Fibroblast of villous mesenchyme (primary cell): Measurements from ENCODE around the gene LRRN4. TPM values are rescaled to one million over a fixed set of nuclear protein-coding genes. Genes with fewer than 3 reads are reported as not detected.

Experiments
- DNase-seq: peaks from one replicate; pipeline ENCODE4 v3.0.0-alpha.2; 2010; ENCODE audit warnings: low read depth
- H3K4me3 ChIP-seq: 2 replicates; pipeline ENCODE4 v1.5.1; 2011; ENCODE audit warnings: low read depth, mild to moderate bottlenecking, low read length
- total RNA-seq: library from RNA; depleted of rRNA; stranded (reverse); fragments of >200 nt; gene quantifications from 2 replicates; pipeline ENCODE4 v1.2.3, GENCODE V29; 2012
- TF ChIP-seq, protein P1 (sequence below): IDR thresholded peaks from 2 replicates; pipeline ENCODE4 v1.5.1; 2012; ENCODE audit warnings: low read depth, mild to moderate bottlenecking, low read length; ENCODE audit not compliant: insufficient read depth

Gene LRRN4
- total RNA-seq, 1 donor: not detected

GRCh38 chr20:6045566-6045965 lies 8.3 kb downstream of the LRRN4 start:
- no peak for DNase-seq
- H3K4me3 ChIP-seq: no peak overlapping the region
- TF ChIP-seq, protein P1, sequence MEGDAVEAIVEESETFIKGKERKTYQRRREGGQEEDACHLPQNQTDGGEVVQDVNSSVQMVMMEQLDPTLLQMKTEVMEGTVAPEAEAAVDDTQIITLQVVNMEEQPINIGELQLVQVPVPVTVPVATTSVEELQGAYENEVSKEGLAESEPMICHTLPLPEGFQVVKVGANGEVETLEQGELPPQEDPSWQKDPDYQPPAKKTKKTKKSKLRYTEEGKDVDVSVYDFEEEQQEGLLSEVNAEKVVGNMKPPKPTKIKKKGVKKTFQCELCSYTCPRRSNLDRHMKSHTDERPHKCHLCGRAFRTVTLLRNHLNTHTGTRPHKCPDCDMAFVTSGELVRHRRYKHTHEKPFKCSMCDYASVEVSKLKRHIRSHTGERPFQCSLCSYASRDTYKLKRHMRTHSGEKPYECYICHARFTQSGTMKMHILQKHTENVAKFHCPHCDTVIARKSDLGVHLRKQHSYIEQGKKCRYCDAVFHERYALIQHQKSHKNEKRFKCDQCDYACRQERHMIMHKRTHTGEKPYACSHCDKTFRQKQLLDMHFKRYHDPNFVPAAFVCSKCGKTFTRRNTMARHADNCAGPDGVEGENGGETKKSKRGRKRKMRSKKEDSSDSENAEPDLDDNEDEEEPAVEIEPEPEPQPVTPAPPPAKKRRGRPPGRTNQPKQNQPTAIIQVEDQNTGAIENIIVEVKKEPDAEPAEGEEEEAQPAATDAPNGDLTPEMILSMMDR: no peak

- DNase-seq: no peak
- no peak overlapping the region for H3K4me3 ChIP-seq
- TF ChIP-seq, protein P1: no peak
Observed at GRCh38 chr20:6044115-6044514, 9.7 kb downstream of the LRRN4 start.

DNA sequence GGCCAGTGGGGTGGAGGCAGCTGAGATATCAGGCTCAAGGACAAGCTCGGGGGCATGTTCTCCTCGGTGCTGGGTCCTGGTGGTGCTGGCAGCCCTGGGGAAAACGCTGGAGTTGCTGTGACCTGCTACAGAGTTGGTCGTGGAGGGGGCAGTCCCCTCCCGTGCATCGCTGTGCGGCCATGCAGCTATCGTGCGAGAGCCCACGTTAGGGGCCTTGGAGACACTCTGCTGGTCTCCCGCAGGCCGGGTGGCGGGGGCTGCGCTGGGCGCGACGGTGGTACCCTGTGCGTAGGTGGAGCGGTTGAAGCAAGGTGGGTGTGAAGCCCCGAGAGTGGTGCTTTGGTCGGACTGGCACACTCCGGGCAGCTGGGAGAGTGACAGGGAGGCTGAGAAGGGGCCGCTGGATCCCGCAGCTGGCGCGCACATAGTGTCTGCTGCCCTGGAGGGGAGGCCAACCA lies 12.0 kb downstream of the LRRN4 start:
- no peak for DNase-seq
- TF ChIP-seq, protein P1: no peak
- no peak overlapping the region for H3K4me3 ChIP-seq

GRCh38 chr20:6040958-6041807 lies 12.7 kb downstream of the LRRN4 start:
- DNase-seq: no peak
- H3K4me3 ChIP-seq: no peak overlapping the region
- TF ChIP-seq, protein P1: no peak

DNA sequence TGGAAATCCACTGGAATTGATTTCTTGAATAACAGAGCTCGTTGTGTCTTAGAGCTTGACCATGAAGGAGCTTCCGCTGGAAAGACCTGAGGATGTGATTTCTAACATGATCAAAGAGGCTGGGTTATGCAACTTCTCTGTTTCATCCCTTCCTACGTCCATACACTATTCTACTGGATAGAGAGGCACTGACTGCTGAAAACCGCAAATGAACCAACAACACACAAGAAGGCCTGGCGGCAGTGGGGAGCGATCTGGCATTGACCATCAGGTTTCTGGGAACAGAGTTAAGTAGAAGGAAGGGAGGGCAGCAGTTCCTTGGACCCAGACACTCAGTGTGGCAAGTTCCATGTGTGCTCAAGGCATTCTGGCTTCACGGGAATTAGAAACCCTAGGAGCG lies 13.3 kb downstream of the LRRN4 start:
- no peak overlapping the region for H3K4me3 ChIP-seq
- TF ChIP-seq, protein P1: no peak
- no peak for DNase-seq

DNA sequence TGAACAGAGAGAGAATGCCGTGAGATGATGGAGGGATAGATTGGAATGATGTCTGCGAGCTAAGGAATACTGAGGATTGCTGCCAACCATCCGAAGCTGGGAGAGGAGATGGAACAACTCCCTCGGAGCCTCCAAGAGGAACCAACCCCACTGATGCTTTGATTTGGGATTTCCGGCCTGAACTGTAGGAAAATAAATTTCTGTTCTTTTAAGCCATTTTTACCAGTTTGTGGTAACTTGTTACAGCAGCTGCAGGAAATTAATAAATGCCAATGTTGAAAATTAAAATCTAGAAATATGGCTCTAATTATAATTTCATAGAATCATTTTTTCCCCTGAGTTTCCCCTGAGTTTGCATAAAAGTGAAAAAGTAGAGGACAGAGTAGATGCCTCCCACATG lies 14.1 kb downstream of the LRRN4 start:
- TF ChIP-seq, protein P1: no peak
- no peak for DNase-seq
- no peak overlapping the region for H3K4me3 ChIP-seq
